Sigmoid colon (tissue), 4 donors: ENCODE results near the gene DACH2.

Experiments
- CTCF ChIP-seq, 4 experiments: fragments of 450-650 bp in 3 of 4; fragments of 200-600 bp in 1 of 4; IDR thresholded peaks; one replicate each; pipeline ENCODE4 v1.5.1; 2016 to 2019; ENCODE audit warnings: antibody characterized with exemption in 4 of 4, mild to moderate bottlenecking in 3 of 4, moderate library complexity in 2 of 4
- EP300 ChIP-seq, 4 donors: sonication (generic); formaldehyde crosslinking; IDR thresholded peaks; one replicate each; pipeline ENCODE4 v1.6.1; 2017; ENCODE audit warnings: antibody characterized with exemption in 4 of 4

GRCh38 chrX:86604607-86605006 lies 456.4 kb downstream of the DACH2 start:
- no peak for TF ChIP-seq CTCF (IDR thresholded peaks at IDR 0.05)
- no peak for TF ChIP-seq EP300 (IDR thresholded peaks at IDR 0.05)
